Left ventricle myocardium inferior (tissue), 1 donor: ENCODE results near the gene DIRAS1. TPM values are rescaled to one million over a fixed set of nuclear protein-coding genes. Genes with fewer than 3 reads are reported as not detected.

Experiments used
- DNase-seq: peaks from one replicate; pipeline ENCODE4 v3.0.0-alpha.2; 2020
- H3K27ac ChIP-seq: fragments of 200-600 bp; replicated peaks from 2 replicates; pipeline ENCODE4 v1.8.0; 2021
- H3K27me3 ChIP-seq: fragments of 200-600 bp; 2 replicates; pipeline ENCODE4 v1.8.0; 2021; ENCODE audit warnings: low read depth
- H3K36me3 ChIP-seq: fragments of 200-600 bp; 2 replicates; pipeline ENCODE4 v1.8.0; 2021
- H3K4me1 ChIP-seq: fragments of 200-600 bp; 2 replicates; pipeline ENCODE4 v1.8.0; 2021
- H3K4me3 ChIP-seq: fragments of 200-600 bp; 2 replicates; pipeline ENCODE4 v1.8.0; 2021; ENCODE audit warnings: mild to moderate bottlenecking, moderate library complexity
- H3K9me3 ChIP-seq: fragments of 200-600 bp; replicated peaks from 2 replicates; pipeline ENCODE4 v1.8.0; 2021
- intact Hi-C: fragments of 100-400 bp; cut with micrococcal nuclease; formaldehyde crosslinking; loops from one replicate; pipeline ENCODE4 v1.11.0; 2022
- total RNA-seq: library from RNA; stranded (reverse); fragmentation: NEBNext Ultra II Directional; extraction: Animal tissue kit (Norgen Biotek cat#: 25700); gene quantifications from one replicate; pipeline ENCODE4 v1.2.1, GENCODE V29; 2021
- TF ChIP-seq, protein P1 (sequence below): fragments of 200-600 bp; IDR thresholded peaks from 2 replicates; pipeline ENCODE4 v1.8.0; 2021; ENCODE audit warnings: antibody characterized with exemption, mild to moderate bottlenecking, borderline replicate concordance
- donor health status: DM: no; HTN: yes; CAD: no; lungs with severe emphysema.

The DIRAS1 gene
- total RNA-seq, 1 donor from 2014 or later: 195 TPM

DNA sequence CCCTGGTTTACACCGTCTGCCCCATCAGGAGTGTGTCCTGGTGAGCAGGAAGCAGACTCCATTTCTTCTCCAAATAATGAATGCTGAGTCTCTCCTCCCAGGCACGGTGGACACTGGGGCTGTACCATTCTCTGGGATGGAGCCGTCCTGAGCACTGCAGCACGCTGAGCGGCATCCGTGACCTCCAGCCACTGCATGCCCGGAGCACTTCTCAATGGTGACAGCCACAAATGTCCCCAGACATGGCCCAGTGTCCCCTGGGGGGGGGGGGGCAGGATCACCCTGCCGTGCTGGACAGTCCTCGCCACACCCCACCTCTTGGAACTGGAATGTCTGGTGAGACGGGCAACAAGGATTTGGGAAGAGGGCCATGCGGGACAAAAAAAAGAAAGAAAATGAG lies 56.1 kb downstream of the DIRAS1 start:
- peaks cover 18% of the 10 kb centered on the region for H3K4me1 ChIP-seq
- peak; percentile 46 for DNase-seq
- H3K27ac ChIP-seq: peak overlapping the region; percentile 94
- no peaks in the 10 kb centered on the region for H3K27me3 ChIP-seq
- intact Hi-C loops: no loop called here
- no peaks in the 10 kb centered on the region for H3K36me3 ChIP-seq
- TF ChIP-seq, protein P1, sequence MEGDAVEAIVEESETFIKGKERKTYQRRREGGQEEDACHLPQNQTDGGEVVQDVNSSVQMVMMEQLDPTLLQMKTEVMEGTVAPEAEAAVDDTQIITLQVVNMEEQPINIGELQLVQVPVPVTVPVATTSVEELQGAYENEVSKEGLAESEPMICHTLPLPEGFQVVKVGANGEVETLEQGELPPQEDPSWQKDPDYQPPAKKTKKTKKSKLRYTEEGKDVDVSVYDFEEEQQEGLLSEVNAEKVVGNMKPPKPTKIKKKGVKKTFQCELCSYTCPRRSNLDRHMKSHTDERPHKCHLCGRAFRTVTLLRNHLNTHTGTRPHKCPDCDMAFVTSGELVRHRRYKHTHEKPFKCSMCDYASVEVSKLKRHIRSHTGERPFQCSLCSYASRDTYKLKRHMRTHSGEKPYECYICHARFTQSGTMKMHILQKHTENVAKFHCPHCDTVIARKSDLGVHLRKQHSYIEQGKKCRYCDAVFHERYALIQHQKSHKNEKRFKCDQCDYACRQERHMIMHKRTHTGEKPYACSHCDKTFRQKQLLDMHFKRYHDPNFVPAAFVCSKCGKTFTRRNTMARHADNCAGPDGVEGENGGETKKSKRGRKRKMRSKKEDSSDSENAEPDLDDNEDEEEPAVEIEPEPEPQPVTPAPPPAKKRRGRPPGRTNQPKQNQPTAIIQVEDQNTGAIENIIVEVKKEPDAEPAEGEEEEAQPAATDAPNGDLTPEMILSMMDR: no peak
- H3K4me3 ChIP-seq: peak overlapping the region; percentile 20
- peaks cover 12% of the 10 kb centered on the region for H3K9me3 ChIP-seq

Other genes with a start within 250 kb of the DIRAS1 start
- 34.3 TPM for gene GADD45B, start 245.2 kb downstream of the DIRAS1 start, total RNA-seq
- 46.6 TPM for gene GNG7, start 18.7 kb downstream of the DIRAS1 start, total RNA-seq
- gene SLC39A3, start 18.6 kb upstream of the DIRAS1 start, total RNA-seq: 22.6 TPM
- 72.6 TPM for gene SGTA, start 61.9 kb upstream of the DIRAS1 start, total RNA-seq
- 60.9 TPM for gene THOP1, start 64.1 kb upstream of the DIRAS1 start, total RNA-seq
- 4.2 TPM for gene ZNF554, start 98.5 kb upstream of the DIRAS1 start, total RNA-seq
- gene ZNF555, start 120.1 kb upstream of the DIRAS1 start, total RNA-seq: 8.9 TPM
- gene ZNF556, start 146.0 kb upstream of the DIRAS1 start, total RNA-seq: not detected
- 3.2 TPM for gene ZNF57, start 179.6 kb upstream of the DIRAS1 start, total RNA-seq
- 1.6 TPM for gene ZNF77, start 223.6 kb upstream of the DIRAS1 start, total RNA-seq